ENCODE measurements around the gene DCHS2.

DCHS2 gene

DNA sequence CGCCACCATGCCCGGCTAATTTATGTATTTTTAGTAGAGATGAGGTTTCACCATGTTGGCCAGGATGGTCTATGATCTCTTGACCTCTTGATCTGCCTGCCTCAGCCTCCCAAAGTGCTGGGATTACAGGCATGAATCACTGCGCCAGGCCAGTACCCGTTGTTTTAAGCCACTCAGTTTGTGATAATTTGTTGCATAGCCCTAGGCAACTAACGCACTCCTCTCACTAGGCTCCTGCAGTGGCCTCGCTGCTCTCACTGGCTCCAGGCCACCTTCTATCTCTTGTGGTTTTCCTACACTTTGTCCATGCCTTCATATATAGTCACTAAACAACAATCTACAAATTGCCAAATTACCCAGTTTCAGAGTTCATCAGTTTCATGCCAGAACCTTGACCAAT is 58.1 kb downstream of the DCHS2 start:
- Histone ChIP-seq H3K27ac (ENCODE audit: insufficient read depth, low read length, poor library complexity, severe bottlenecking) (no peak overlapping the region), H3K9me3 (ENCODE audit: control insufficient read depth, low read length) (no peaks in the 10 kb centered on the region), H3K4me3 (ENCODE audit: insufficient read depth, low read depth, low read length, poor library complexity, severe bottlenecking) (no peak overlapping the region), H3K36me3 (ENCODE audit: control insufficient read depth, insufficient read depth, low read length) (no peaks in the 10 kb centered on the region), H3K4me1 (ENCODE audit: control insufficient read depth, insufficient read depth, low read length, poor library complexity, severe bottlenecking) (no peaks in the 10 kb centered on the region), H3K27me3 (replicated peaks; ENCODE audit: control insufficient read depth, insufficient read depth, low read length, poor library complexity, severe bottlenecking) (no peaks in the 10 kb centered on the region)
- no peak for DNase-seq

DNA sequence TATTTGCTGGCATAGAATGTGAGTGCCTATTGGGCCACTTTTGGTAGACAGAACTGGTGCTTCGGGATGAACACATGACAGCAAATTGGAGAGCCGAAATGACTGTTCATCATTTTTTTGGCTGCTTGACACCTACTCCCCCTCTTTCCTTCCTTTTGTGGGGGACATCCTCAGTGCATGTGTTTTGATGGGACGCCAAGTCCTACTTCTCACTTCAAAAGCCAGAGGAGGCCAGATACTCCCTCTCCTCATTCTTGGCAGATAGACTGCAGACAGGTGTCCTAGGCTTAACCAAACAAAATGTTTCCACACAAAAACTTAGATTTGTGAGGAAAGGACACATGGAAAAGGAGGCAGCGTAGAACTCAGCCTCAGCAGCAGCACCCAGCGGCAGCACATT is 62.4 kb downstream of the DCHS2 start:
- Histone ChIP-seq H3K4me1 (ENCODE audit: control insufficient read depth, insufficient read depth, low read length, poor library complexity, severe bottlenecking) (no peaks in the 10 kb centered on the region), H3K27ac (ENCODE audit: insufficient read depth, low read length, poor library complexity, severe bottlenecking) (no peak overlapping the region), H3K9me3 (ENCODE audit: control insufficient read depth, low read length) (no peaks in the 10 kb centered on the region), H3K4me3 (ENCODE audit: insufficient read depth, low read depth, low read length, poor library complexity, severe bottlenecking) (no peak overlapping the region), H3K27me3 (replicated peaks; ENCODE audit: control insufficient read depth, insufficient read depth, low read length, poor library complexity, severe bottlenecking) (no peaks in the 10 kb centered on the region), H3K36me3 (ENCODE audit: control insufficient read depth, insufficient read depth, low read length) (no peaks in the 10 kb centered on the region)
- no peak for DNase-seq

GRCh38 chr4:154427149-154427548 is 64.5 kb downstream of the DCHS2 start:
- H3K27ac ChIP-seq (ENCODE audit: insufficient read depth, low read length, poor library complexity, severe bottlenecking) = no peak overlapping the region
- no peak overlapping the region for H3K4me3 ChIP-seq (ENCODE audit: insufficient read depth, low read depth, low read length, poor library complexity, severe bottlenecking)
- H3K4me1 ChIP-seq (ENCODE audit: control insufficient read depth, insufficient read depth, low read length, poor library complexity, severe bottlenecking) = no peaks in the 10 kb centered on the region
- no peaks in the 10 kb centered on the region for H3K27me3 ChIP-seq (replicated peaks; ENCODE audit: control insufficient read depth, insufficient read depth, low read length, poor library complexity, severe bottlenecking)
- no peak for DNase-seq
- H3K9me3 ChIP-seq (ENCODE audit: control insufficient read depth, low read length) = no peaks in the 10 kb centered on the region
- H3K36me3 ChIP-seq (ENCODE audit: control insufficient read depth, insufficient read depth, low read length) = no peaks in the 10 kb centered on the region

- DNase-seq = no peak
- H3K27me3 ChIP-seq (replicated peaks; ENCODE audit: control insufficient read depth, insufficient read depth, low read length, poor library complexity, severe bottlenecking) = no peaks in the 10 kb centered on the region
- no peak overlapping the region for H3K27ac ChIP-seq (ENCODE audit: insufficient read depth, low read length, poor library complexity, severe bottlenecking)
- H3K36me3 ChIP-seq (ENCODE audit: control insufficient read depth, insufficient read depth, low read length) = no peaks in the 10 kb centered on the region
- no peaks in the 10 kb centered on the region for H3K4me1 ChIP-seq (ENCODE audit: control insufficient read depth, insufficient read depth, low read length, poor library complexity, severe bottlenecking)
- no peaks in the 10 kb centered on the region for H3K9me3 ChIP-seq (ENCODE audit: control insufficient read depth, low read length)
- no peak overlapping the region for H3K4me3 ChIP-seq (ENCODE audit: insufficient read depth, low read depth, low read length, poor library complexity, severe bottlenecking)
Observed at GRCh38 chr4:154425514-154425913, 66.1 kb downstream of the DCHS2 start.

DNA sequence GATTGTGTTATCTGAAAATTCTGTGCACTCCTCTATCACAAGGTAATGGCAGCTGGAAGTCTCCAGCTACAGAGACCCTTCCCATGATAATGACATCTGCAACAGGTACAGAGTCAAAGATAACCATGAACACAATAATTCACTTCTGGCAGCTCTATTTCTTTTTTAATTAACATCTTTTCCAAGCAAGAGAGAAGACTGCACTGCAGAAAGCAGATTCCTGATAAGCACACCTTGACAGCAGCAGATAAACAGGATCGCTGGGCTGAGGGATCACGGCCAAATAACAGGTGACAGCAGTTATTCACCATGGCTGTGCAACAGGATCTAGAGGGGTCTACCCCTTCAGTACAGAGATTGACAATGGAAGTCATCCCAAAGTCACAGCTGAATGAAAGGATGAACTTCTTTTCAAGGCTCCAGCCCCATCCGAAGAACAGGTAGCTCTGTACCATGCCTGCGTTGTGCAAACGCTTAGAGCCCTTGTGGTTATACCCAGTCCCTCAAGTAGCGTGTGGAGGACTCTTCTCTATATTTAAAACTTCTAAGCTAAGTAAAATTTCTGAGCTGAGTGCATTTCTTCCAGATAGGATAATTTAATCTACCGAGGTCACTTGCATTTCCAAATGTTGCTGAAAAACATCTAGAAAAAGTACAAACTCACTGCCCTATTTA is 66.7 kb downstream of the DCHS2 start:
- DNase-seq = no peak
- H3K27ac ChIP-seq (ENCODE audit: insufficient read depth, low read length, poor library complexity, severe bottlenecking) = no peak overlapping the region
- no peaks in the 10 kb centered on the region for H3K9me3 ChIP-seq (ENCODE audit: control insufficient read depth, low read length)
- no peaks in the 10 kb centered on the region for H3K27me3 ChIP-seq (replicated peaks; ENCODE audit: control insufficient read depth, insufficient read depth, low read length, poor library complexity, severe bottlenecking)
- no peaks in the 10 kb centered on the region for H3K36me3 ChIP-seq (ENCODE audit: control insufficient read depth, insufficient read depth, low read length)
- no peaks in the 10 kb centered on the region for H3K4me1 ChIP-seq (ENCODE audit: control insufficient read depth, insufficient read depth, low read length, poor library complexity, severe bottlenecking)
- H3K4me3 ChIP-seq (ENCODE audit: insufficient read depth, low read depth, low read length, poor library complexity, severe bottlenecking) = no peak overlapping the region

GRCh38 chr4:154422152-154422551 is 69.4 kb downstream of the DCHS2 start:
- no peak overlapping the region for H3K27ac ChIP-seq (ENCODE audit: insufficient read depth, low read length, poor library complexity, severe bottlenecking)
- DNase-seq = no peak
- no peak overlapping the region for H3K4me3 ChIP-seq (ENCODE audit: insufficient read depth, low read depth, low read length, poor library complexity, severe bottlenecking)
- H3K27me3 ChIP-seq (replicated peaks; ENCODE audit: control insufficient read depth, insufficient read depth, low read length, poor library complexity, severe bottlenecking) = no peaks in the 10 kb centered on the region
- H3K36me3 ChIP-seq (ENCODE audit: control insufficient read depth, insufficient read depth, low read length) = no peaks in the 10 kb centered on the region
- no peaks in the 10 kb centered on the region for H3K9me3 ChIP-seq (ENCODE audit: control insufficient read depth, low read length)
- no peaks in the 10 kb centered on the region for H3K4me1 ChIP-seq (ENCODE audit: control insufficient read depth, insufficient read depth, low read length, poor library complexity, severe bottlenecking)

DNA sequence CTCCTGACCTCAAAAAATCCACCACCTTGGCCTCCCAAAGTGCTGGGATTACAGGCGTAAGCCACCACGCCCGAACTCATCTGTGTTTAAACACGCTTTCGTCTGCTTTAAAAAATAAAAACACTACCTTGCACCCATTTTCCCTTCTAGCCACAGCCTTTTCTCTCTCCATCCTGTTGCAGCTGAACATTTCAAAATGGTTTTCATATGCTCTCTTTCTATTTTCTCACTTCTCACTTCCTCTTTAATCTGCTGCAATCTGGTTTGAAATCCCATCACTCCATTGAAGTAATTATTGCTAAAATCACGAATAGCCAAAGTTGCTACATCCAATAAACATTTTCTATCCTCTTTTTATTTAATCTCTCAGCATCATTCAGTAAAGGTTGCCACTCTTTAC is 70.0 kb downstream of the DCHS2 start:
- Histone ChIP-seq H3K27me3 (replicated peaks; ENCODE audit: control insufficient read depth, insufficient read depth, low read length, poor library complexity, severe bottlenecking) (peaks cover 3% of the 10 kb centered on the region), H3K9me3 (ENCODE audit: control insufficient read depth, low read length) (no peaks in the 10 kb centered on the region), H3K4me1 (ENCODE audit: control insufficient read depth, insufficient read depth, low read length, poor library complexity, severe bottlenecking) (no peaks in the 10 kb centered on the region), H3K36me3 (ENCODE audit: control insufficient read depth, insufficient read depth, low read length) (no peaks in the 10 kb centered on the region), H3K4me3 (ENCODE audit: insufficient read depth, low read depth, low read length, poor library complexity, severe bottlenecking) (no peak overlapping the region), H3K27ac (ENCODE audit: insufficient read depth, low read length, poor library complexity, severe bottlenecking) (no peak overlapping the region)
- no peak for DNase-seq

- no peak overlapping the region for H3K4me3 ChIP-seq (ENCODE audit: insufficient read depth, low read depth, low read length, poor library complexity, severe bottlenecking)
Observed at GRCh38 chr4:154417373-154417673, 74.3 kb downstream of the DCHS2 start.

DNA sequence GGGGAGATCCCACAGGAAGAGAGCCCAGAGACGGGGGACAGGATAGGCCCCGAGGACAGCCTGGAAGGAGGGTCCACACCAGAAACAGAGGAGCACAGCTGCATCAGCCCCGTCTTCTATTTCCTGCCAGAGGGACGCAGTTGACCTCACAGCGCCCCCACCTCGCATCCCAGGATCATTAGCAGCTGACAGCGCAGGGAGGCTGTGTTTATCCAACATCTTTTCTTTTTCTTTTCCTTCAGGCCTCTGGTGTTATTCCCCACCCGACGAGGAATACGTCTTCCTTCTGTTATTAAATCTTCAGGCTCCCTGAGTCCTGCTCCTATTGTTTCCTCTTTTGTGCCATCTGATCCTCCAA is 75.4 kb downstream of the DCHS2 start:
- no peak overlapping the region for H3K4me3 ChIP-seq (ENCODE audit: insufficient read depth, low read depth, low read length, poor library complexity, severe bottlenecking)
- H3K36me3 ChIP-seq (ENCODE audit: control insufficient read depth, insufficient read depth, low read length) = no peaks in the 10 kb centered on the region
- no peak for DNase-seq
- H3K4me1 ChIP-seq (ENCODE audit: control insufficient read depth, insufficient read depth, low read length, poor library complexity, severe bottlenecking) = no peaks in the 10 kb centered on the region
- H3K9me3 ChIP-seq (ENCODE audit: control insufficient read depth, low read length) = no peaks in the 10 kb centered on the region
- H3K27ac ChIP-seq (ENCODE audit: insufficient read depth, low read length, poor library complexity, severe bottlenecking) = no peak overlapping the region
- H3K27me3 ChIP-seq (replicated peaks; ENCODE audit: control insufficient read depth, insufficient read depth, low read length, poor library complexity, severe bottlenecking) = peaks cover 14% of the 10 kb centered on the region

More at GRCh38 chr4:154417373-154417673, 74.3 kb downstream of the DCHS2 start:
- Histone ChIP-seq H3K4me1 (ENCODE audit: control insufficient read depth, insufficient read depth, low read length, poor library complexity, severe bottlenecking) (no peaks in the 10 kb centered on the region), H3K27me3 (replicated peaks; ENCODE audit: control insufficient read depth, insufficient read depth, low read length, poor library complexity, severe bottlenecking) (peaks cover 14% of the 10 kb centered on the region), H3K9me3 (ENCODE audit: control insufficient read depth, low read length) (no peaks in the 10 kb centered on the region), H3K27ac (ENCODE audit: insufficient read depth, low read length, poor library complexity, severe bottlenecking) (no peak overlapping the region), H3K36me3 (ENCODE audit: control insufficient read depth, insufficient read depth, low read length) (no peaks in the 10 kb centered on the region)
- no peak for DNase-seq

DNA sequence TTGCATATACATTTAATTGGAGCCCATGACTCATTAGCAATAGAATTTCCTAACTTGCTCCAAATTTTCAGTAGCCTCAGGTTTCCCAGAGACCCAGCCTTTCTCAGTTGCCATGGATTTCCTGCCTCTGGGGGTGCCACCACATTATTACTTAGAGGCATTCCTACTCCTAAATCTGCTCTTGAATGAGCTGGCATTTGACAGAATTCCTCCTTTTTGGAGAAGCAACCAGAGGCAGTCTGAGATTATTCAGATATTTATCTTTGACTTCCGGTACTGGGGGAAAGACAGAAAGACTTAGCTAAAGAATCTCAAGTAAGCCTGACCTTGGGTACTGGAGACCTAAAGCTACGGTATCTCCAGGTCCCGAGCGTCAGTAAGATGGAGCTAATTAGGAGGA is 76.3 kb downstream of the DCHS2 start:
- H3K27me3 ChIP-seq (replicated peaks; ENCODE audit: control insufficient read depth, insufficient read depth, low read length, poor library complexity, severe bottlenecking) = peaks cover 14% of the 10 kb centered on the region
- no peaks in the 10 kb centered on the region for H3K4me1 ChIP-seq (ENCODE audit: control insufficient read depth, insufficient read depth, low read length, poor library complexity, severe bottlenecking)
- no peak overlapping the region for H3K27ac ChIP-seq (ENCODE audit: insufficient read depth, low read length, poor library complexity, severe bottlenecking)

DNA sequence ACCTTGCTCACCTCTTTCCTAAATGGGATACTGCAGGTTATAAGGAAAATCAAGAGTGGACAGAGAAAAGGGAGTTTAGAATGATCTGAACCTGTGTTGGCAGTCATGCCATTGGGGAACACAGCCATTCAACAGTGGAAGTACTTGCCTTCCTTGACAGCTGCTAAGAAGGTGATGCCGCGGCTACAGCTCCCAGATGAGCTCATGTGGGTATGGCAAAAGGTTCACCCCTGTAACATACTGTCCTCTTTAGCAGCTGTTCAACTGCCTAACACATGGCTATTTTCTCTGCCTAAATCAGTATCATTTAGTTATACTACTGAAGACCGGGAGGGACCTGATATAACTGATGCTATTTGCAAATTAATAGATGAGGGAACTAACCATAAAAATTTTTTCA is 76.8 kb downstream of the DCHS2 start:
- Histone ChIP-seq H3K36me3 (ENCODE audit: control insufficient read depth, insufficient read depth, low read length) (no peaks in the 10 kb centered on the region), H3K9me3 (ENCODE audit: control insufficient read depth, low read length) (no peaks in the 10 kb centered on the region), H3K4me1 (ENCODE audit: control insufficient read depth, insufficient read depth, low read length, poor library complexity, severe bottlenecking) (no peaks in the 10 kb centered on the region), H3K27me3 (replicated peaks; ENCODE audit: control insufficient read depth, insufficient read depth, low read length, poor library complexity, severe bottlenecking) (peaks cover 14% of the 10 kb centered on the region), H3K27ac (ENCODE audit: insufficient read depth, low read length, poor library complexity, severe bottlenecking) (no peak overlapping the region), H3K4me3 (ENCODE audit: insufficient read depth, low read depth, low read length, poor library complexity, severe bottlenecking) (no peak overlapping the region)
- no peak for DNase-seq

More for the DNA sequence above, 76.3 kb downstream of the DCHS2 start:
- Histone ChIP-seq H3K4me3 (ENCODE audit: insufficient read depth, low read depth, low read length, poor library complexity, severe bottlenecking) (no peak overlapping the region), H3K36me3 (ENCODE audit: control insufficient read depth, insufficient read depth, low read length) (no peaks in the 10 kb centered on the region), H3K9me3 (ENCODE audit: control insufficient read depth, low read length) (no peaks in the 10 kb centered on the region)
- DNase-seq = no peak

Data from effector memory CD4-positive, alpha-beta T cell (primary cell).